Left lung (tissue), 10 donors: Measurements from ENCODE around the gene KCTD3. TPM values are rescaled to one million over a fixed set of nuclear protein-coding genes. Genes with fewer than 3 reads are reported as not detected.

ENCODE experiments used
- ATAC-seq: fragments of 200-7000 bp; cut with Tn5 transposase; one replicate; pipeline ENCODE4 v1.9.1; 2020; ENCODE audit warnings: moderate library complexity
- DNase-seq, 4 donors: peaks; one replicate each; pipeline ENCODE4 v3.0.0-alpha.2; 2013 to 2020
- H3K27ac ChIP-seq, 2 donors: fragments of 200-600 bp; sonication (generic) in 1 of 2; one replicate each; pipeline versions ENCODE4 v1.5.0 to v1.8.0; 2020 to 2021
- H3K27me3 ChIP-seq, 2 donors: fragments of 200-600 bp; sonication (generic) in 1 of 2; one replicate each; pipeline versions ENCODE4 v1.5.0 to v1.8.0; 2020 to 2021
- H3K36me3 ChIP-seq, 2 donors: fragments of 200-600 bp; sonication (generic) in 1 of 2; one replicate each; pipeline versions ENCODE4 v1.5.0 to v1.8.0; 2020 to 2021
- H3K4me1 ChIP-seq, 2 donors: fragments of 200-600 bp; one replicate each; pipeline ENCODE4 v1.8.0; 2021
- H3K4me3 ChIP-seq, 2 donors: fragments of 200-600 bp; sonication (generic) in 1 of 2; one replicate each; pipeline versions ENCODE4 v1.5.0 to v1.8.0; 2020 to 2021; ENCODE audit warnings: mild to moderate bottlenecking in 1 of 2
- H3K9me3 ChIP-seq, 2 donors: fragments of 200-600 bp; sonication (generic) in 1 of 2; one replicate each; pipeline versions ENCODE4 v1.5.0 to v1.8.0; 2020 to 2021
- CTCF ChIP-seq, 2 donors: fragments of 200-600 bp; sonication (generic) in 1 of 2; IDR thresholded peaks; one replicate each; pipeline versions ENCODE4 v1.5.0 to v1.8.0; 2021; ENCODE audit warnings: antibody characterized with exemption in 2 of 2
- intact Hi-C, 2 donors: fragments of 100-400 bp; cut with DNase I; formaldehyde crosslinking; loops; one replicate each; pipeline versions ENCODE4 v1.11.2 to v1.14.2; 2022
- polyA plus RNA-seq, 6 donors: library from polyadenylated mRNA; unstranded; fragments of 120-200 nt; gene quantifications; one replicate each; pipeline ENCODE4 v1.2.1, GENCODE V29; 2013; ENCODE audit not compliant: insufficient read length in 6 of 6
- total RNA-seq, 2 donors: library from RNA; stranded (reverse); fragmentation: NEBNext Ultra II Directional; extraction: Animal tissue kit (Norgen Biotek cat#: 25700); gene quantifications; one replicate each; pipeline ENCODE4 v1.2.1, GENCODE V29; 2021
- donor health status: DM: no; HTN: yes; CAD: no.
- donor health status: DM: no; HTN: no; CAD: no.

KCTD3 gene
- total and polyA plus RNA-seq, 8 donors, result 19.8 to 81.2 (median 68.9) TPM

GRCh38 chr1:215551806-215552205 lies 15.3 kb upstream of the KCTD3 start:
- H3K27ac ChIP-seq, result no peak overlapping the region
- H3K36me3 ChIP-seq, result no peaks in the 10 kb centered on the region
- no peak for DNase-seq
- intact Hi-C loops, result no loop called here
- no peak for ATAC-seq
- TF ChIP-seq CTCF (IDR thresholded peaks at IDR 0.05), result no peak
- no peak overlapping the region for H3K4me3 ChIP-seq
- peaks cover 0 to 4% of the 10 kb centered on the region in 2 donors for H3K27me3 ChIP-seq
- no peaks in the 10 kb centered on the region for H3K4me1 ChIP-seq
- peaks cover 0 to 19% of the 10 kb centered on the region in 2 donors for H3K9me3 ChIP-seq

GRCh38 chr1:215554865-215555264 lies 12.2 kb upstream of the KCTD3 start:
- no peak overlapping the region for H3K4me3 ChIP-seq
- intact Hi-C loops, result no loop called here
- H3K27ac ChIP-seq, result no peak overlapping the region
- H3K9me3 ChIP-seq, result peaks cover 0 to 19% of the 10 kb centered on the region in 2 donors
- TF ChIP-seq CTCF (IDR thresholded peaks at IDR 0.05), result no peak
- H3K27me3 ChIP-seq, result peaks cover 0 to 4% of the 10 kb centered on the region in 2 donors
- H3K36me3 ChIP-seq, result no peaks in the 10 kb centered on the region
- H3K4me1 ChIP-seq, result no peaks in the 10 kb centered on the region
- DNase-seq, result no peak
- no peak for ATAC-seq

GRCh38 chr1:215555531-215555930 lies 11.6 kb upstream of the KCTD3 start:
- H3K36me3 ChIP-seq, result no peaks in the 10 kb centered on the region
- H3K27ac ChIP-seq, result no peak overlapping the region
- peaks cover 5 to 6% of the 10 kb centered on the region in 2 donors for H3K27me3 ChIP-seq
- H3K9me3 ChIP-seq, result peaks cover 0 to 21% of the 10 kb centered on the region in 2 donors
- DNase-seq, result no peak
- ATAC-seq, result no peak
- no peak overlapping the region for H3K4me3 ChIP-seq
- no peaks in the 10 kb centered on the region for H3K4me1 ChIP-seq
- TF ChIP-seq CTCF (IDR thresholded peaks at IDR 0.05), result no peak
- intact Hi-C loops, result no loop called here

GRCh38 chr1:215556996-215557395 lies 10.1 kb upstream of the KCTD3 start:
- ATAC-seq, result no peak
- no peak overlapping the region for H3K27ac ChIP-seq
- intact Hi-C loops, result no loop called here
- no peaks in the 10 kb centered on the region for H3K36me3 ChIP-seq
- no peak for DNase-seq
- no peak overlapping the region for H3K4me3 ChIP-seq
- H3K9me3 ChIP-seq, result peaks cover 0 to 24% of the 10 kb centered on the region in 2 donors
- no peaks in the 10 kb centered on the region for H3K4me1 ChIP-seq
- no peak for TF ChIP-seq CTCF (IDR thresholded peaks at IDR 0.05)
- H3K27me3 ChIP-seq, result peaks cover 12 to 15% of the 10 kb centered on the region in 2 donors

GRCh38 chr1:215557504-215557903 lies 9.6 kb upstream of the KCTD3 start:
- Histone ChIP-seq H3K4me3 (no peak overlapping the region), H3K27ac (no peak overlapping the region), H3K9me3 (peaks cover 0 to 24% of the 10 kb centered on the region in 2 donors), H3K4me1 (no peaks in the 10 kb centered on the region), H3K27me3 (peaks cover 12 to 20% of the 10 kb centered on the region in 2 donors), H3K36me3 (no peaks in the 10 kb centered on the region)
- TF ChIP-seq CTCF (IDR thresholded peaks at IDR 0.05), result no peak
- intact Hi-C loops, result no loop called here
- no peak for ATAC-seq
- no peak for DNase-seq
